DND-41 (cell line): ENCODE results near the gene NOTCH2.

Experiments
- CTCF ChIP-seq: IDR thresholded peaks from 2 replicates; pipeline ENCODE4 v1.5.1; 2012; ENCODE audit warnings: borderline replicate concordance, low read length, moderate library complexity, mild to moderate bottlenecking; ENCODE audit not compliant: poor library complexity, severe bottlenecking; ENCODE audit errors: extremely low read depth
- EZH2 ChIP-seq: IDR thresholded peaks from 3 replicates; pipeline ENCODE4 v1.6.1; 2012; ENCODE audit warnings: borderline replicate concordance, low read depth, mild to moderate bottlenecking, moderate library complexity, low read length, inconsistent platforms; ENCODE audit not compliant: severe bottlenecking

- no peak for TF ChIP-seq CTCF
- no peak for TF ChIP-seq EZH2
These were observed 97.5 kb downstream of the NOTCH2 start for GRCh38 chr1:119971710-119972570.
